Activated naive CD8-positive, alpha-beta T cell treated with anti-CD3 and anti-CD28 coated beads, Interleukin-2, amount 10 ng/mL, durations not matched to agents 7 days and 5 days (primary cell): Measurements from ENCODE around the gene GPA33. TPM values are rescaled to one million over a fixed set of nuclear protein-coding genes. Genes with fewer than 3 reads are reported as not detected.

Experiments
- ATAC-seq: fragments of 150-1000 bp; cut with Tn5 transposase; one replicate; pipeline ENCODE4 v1.10.0; 2021; ENCODE audit warnings: low read depth, moderate library complexity
- POLR2A ChIA-PET: fragments of 350-600 bp; sonication (Branson Sonifier 250); formaldehyde crosslinking; loops from one replicate; lab custom pipeline; 2021; ENCODE audit warnings: antibody characterized with exemption; lab: Charles Lee
- DNase-seq: peaks from one replicate; pipeline ENCODE4 v3.0.0; 2021
- H3K27ac Mint-ChIP-seq: one replicate; pipeline ENCODE4 v1.8.0; 2022; ENCODE audit warnings: mild to moderate bottlenecking, mixed read lengths
- H3K27me3 Mint-ChIP-seq: one replicate; pipeline ENCODE4 v1.8.0; 2022; ENCODE audit warnings: mild to moderate bottlenecking, moderate library complexity, mixed read lengths
- H3K36me3 Mint-ChIP-seq: one replicate; pipeline ENCODE4 v1.8.0; 2021; ENCODE audit warnings: mild to moderate bottlenecking, mixed read lengths
- H3K4me1 Mint-ChIP-seq: one replicate; pipeline ENCODE4 v1.8.0; 2021; ENCODE audit warnings: mixed read lengths
- H3K4me3 Mint-ChIP-seq: one replicate; pipeline ENCODE4 v1.8.0; 2022; ENCODE audit warnings: mild to moderate bottlenecking, moderate library complexity, mixed read lengths
- H3K9me3 Mint-ChIP-seq: one replicate; pipeline ENCODE4 v1.8.0; 2021; ENCODE audit warnings: mixed read lengths
- total RNA-seq, 2 experiments: library from RNA; stranded (reverse); gene quantifications; one replicate each; pipeline ENCODE4 v1.2.3, GENCODE V29; 2021

Gene GPA33, protein sequence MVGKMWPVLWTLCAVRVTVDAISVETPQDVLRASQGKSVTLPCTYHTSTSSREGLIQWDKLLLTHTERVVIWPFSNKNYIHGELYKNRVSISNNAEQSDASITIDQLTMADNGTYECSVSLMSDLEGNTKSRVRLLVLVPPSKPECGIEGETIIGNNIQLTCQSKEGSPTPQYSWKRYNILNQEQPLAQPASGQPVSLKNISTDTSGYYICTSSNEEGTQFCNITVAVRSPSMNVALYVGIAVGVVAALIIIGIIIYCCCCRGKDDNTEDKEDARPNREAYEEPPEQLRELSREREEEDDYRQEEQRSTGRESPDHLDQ
- 1 to 10 TPM; 3.0 TPM for total RNA-seq

- peak; percentile 86 for ATAC-seq
- Mint-ChIP-seq H3K4me1 (peaks cover 11% of the 10 kb centered on the region), H3K4me3 (peak within 1 kb of the TSS; percentile 13), H3K27ac (peak within 1 kb of the TSS; percentile 79), H3K9me3 (no peaks in the 10 kb centered on the region), H3K27me3 (peaks cover 2% of the 10 kb centered on the region), H3K36me3 (peaks cover 7% of the 10 kb centered on the region)
- POLR2A ChIA-PET = interaction anchor here (0.6 kb wide), 1 partner anchor 626 kb away, joined by 3 read pairs; no protein-coding TSS in a partner anchor
- DNase-seq = no peak
These were observed at the start of gene GPA33 for GRCh38 chr1:167090314-167090942. GPA33 (minus strand) TSS chr1:167090377; CDS start chr1:167090287, 90 bp downstream.

DNA sequence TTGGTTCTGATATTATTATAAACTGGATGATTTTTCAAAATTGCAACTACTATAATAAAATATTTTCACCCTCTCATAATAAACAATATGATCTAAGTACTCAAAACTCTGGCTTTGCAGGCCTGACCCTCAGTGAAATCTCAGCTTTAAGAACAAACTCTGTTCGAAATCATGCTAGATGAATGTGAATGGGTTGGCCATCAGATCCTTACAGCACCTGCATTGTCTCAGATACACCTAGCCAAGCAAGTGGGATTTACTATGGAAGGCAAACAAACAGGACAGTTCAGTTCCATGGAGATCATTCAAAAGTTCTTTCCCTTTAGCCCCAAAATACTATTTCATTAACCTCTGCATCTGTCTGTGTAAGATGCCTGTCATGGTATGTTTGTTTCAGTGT, 48.5 kb upstream of the GPA33 start:
- DNase-seq (no peak), ATAC-seq (no peak)
- H3K27ac Mint-ChIP-seq = no peak overlapping the region
- H3K4me1 Mint-ChIP-seq = no peaks in the 10 kb centered on the region
- H3K4me3 Mint-ChIP-seq = no peak overlapping the region
- peaks cover 2% of the 10 kb centered on the region for H3K9me3 Mint-ChIP-seq
- H3K27me3 Mint-ChIP-seq = peaks cover 43% of the 10 kb centered on the region
- H3K36me3 Mint-ChIP-seq = no peaks in the 10 kb centered on the region
- POLR2A ChIA-PET = no interaction called here

- H3K4me3 Mint-ChIP-seq = no peak overlapping the region
- no peak for DNase-seq
- H3K36me3 Mint-ChIP-seq = no peaks in the 10 kb centered on the region
- POLR2A ChIA-PET = no interaction called here
- H3K9me3 Mint-ChIP-seq = peaks cover 2% of the 10 kb centered on the region
- H3K27me3 Mint-ChIP-seq = peaks cover 42% of the 10 kb centered on the region
- ATAC-seq = no peak
- no peak overlapping the region for H3K27ac Mint-ChIP-seq
- H3K4me1 Mint-ChIP-seq = no peaks in the 10 kb centered on the region
These were observed 47.8 kb upstream of the GPA33 start for GRCh38 chr1:167137793-167138510.

GRCh38 chr1:167137332-167137781, 47.2 kb upstream of the GPA33 start:
- Mint-ChIP-seq H3K9me3 (peaks cover under 1% of the 10 kb centered on the region), H3K27me3 (peaks cover 42% of the 10 kb centered on the region), H3K27ac (no peak overlapping the region), H3K36me3 (no peaks in the 10 kb centered on the region), H3K4me1 (no peaks in the 10 kb centered on the region), H3K4me3 (no peak overlapping the region)
- ATAC-seq (no peak), DNase-seq (no peak)
- POLR2A ChIA-PET = no interaction called here

DNA sequence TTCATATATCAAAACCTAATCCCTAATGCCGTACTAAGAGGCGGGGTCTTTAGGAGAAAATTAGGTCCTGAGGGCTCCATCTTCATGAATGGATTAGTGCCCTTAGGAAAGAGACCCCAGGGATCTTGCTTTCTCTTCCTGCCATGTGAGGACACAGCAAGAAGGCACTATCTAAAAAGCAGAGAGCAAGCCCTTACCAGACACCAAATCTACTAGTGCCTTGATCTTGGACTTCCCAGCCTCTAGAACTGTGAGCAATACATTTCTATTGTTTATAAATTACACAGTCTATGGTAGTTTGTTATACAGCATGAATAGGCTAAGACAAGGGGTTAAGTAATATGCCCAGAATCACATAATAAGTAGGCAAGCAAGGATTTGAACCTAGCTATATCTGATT, 46.6 kb upstream of the GPA33 start:
- Mint-ChIP-seq H3K36me3 (no peaks in the 10 kb centered on the region), H3K4me3 (no peak overlapping the region), H3K9me3 (no peaks in the 10 kb centered on the region), H3K27ac (no peak overlapping the region), H3K27me3 (peaks cover 40% of the 10 kb centered on the region), H3K4me1 (no peaks in the 10 kb centered on the region)
- no peak for ATAC-seq
- POLR2A ChIA-PET = no interaction called here
- no peak for DNase-seq

DNA sequence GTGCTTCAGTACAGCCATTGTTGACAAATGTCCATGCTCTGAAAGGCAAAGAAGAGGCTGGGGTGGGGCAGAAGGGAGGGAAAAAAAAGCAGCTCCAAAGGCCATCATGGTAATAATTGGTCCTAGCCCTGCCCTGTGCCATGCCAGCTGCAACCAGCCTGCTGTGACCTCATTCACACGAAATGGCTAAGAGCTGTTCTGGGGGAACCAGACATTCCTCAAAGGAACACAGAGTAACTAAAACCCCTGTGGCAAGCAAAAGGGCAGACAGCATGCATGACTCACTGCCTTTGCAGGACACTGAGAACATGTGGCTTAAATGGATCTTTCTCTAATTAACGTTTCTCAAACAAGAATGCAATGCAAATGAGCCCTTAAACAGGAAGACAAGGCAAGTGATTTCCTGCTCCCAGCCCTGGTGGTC, 46.0 kb upstream of the GPA33 start:
- Mint-ChIP-seq H3K27ac (no peak overlapping the region), H3K9me3 (no peaks in the 10 kb centered on the region), H3K4me3 (no peak overlapping the region), H3K27me3 (peaks cover 36% of the 10 kb centered on the region), H3K36me3 (no peaks in the 10 kb centered on the region), H3K4me1 (no peaks in the 10 kb centered on the region)
- POLR2A ChIA-PET = interaction anchor here (0.6 kb wide), 1 partner anchor 11 kb away, joined by 3 read pairs; no protein-coding TSS in a partner anchor
- ATAC-seq (no peak), DNase-seq (no peak)

DNA sequence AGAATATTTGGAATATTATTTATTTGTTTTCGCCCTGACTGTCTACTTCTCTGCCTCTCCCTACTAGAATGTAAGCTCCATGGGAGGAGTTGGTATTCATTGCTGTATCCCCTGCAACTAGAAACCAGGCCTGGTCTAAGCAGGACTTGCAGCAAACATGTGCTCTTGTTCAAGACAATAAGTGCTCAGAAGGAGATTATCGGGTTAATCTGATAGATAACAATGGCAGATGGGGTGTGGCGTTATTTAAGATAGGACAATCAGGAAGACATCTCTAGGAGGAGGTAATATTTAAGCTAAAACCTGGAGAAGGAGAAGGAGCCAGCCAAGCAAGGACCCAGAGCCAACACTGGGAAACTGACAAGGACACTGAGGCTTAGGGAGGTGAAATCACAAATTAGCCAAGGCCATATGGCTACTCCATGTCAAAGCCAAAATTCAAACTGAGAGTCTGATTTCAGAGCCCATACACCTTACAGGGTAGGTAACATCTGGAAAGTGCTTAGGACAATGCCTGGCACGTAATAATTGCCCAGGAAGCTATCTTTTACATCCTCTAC, 45.2 kb upstream of the GPA33 start:
- ATAC-seq (no peak), DNase-seq (no peak)
- Mint-ChIP-seq H3K27ac (no peak overlapping the region), H3K4me3 (no peak overlapping the region), H3K36me3 (no peaks in the 10 kb centered on the region), H3K9me3 (no peaks in the 10 kb centered on the region), H3K4me1 (no peaks in the 10 kb centered on the region), H3K27me3 (peaks cover 44% of the 10 kb centered on the region)
- POLR2A ChIA-PET = no interaction called here

GRCh38 chr1:167132301-167133010, 42.3 kb upstream of the GPA33 start:
- Mint-ChIP-seq H3K27ac (no peak overlapping the region), H3K36me3 (no peaks in the 10 kb centered on the region), H3K9me3 (no peaks in the 10 kb centered on the region), H3K27me3 (peaks cover 42% of the 10 kb centered on the region), H3K4me1 (no peaks in the 10 kb centered on the region), H3K4me3 (no peak overlapping the region)
- POLR2A ChIA-PET = no interaction called here
- no peak for DNase-seq
- ATAC-seq = no peak

DNA sequence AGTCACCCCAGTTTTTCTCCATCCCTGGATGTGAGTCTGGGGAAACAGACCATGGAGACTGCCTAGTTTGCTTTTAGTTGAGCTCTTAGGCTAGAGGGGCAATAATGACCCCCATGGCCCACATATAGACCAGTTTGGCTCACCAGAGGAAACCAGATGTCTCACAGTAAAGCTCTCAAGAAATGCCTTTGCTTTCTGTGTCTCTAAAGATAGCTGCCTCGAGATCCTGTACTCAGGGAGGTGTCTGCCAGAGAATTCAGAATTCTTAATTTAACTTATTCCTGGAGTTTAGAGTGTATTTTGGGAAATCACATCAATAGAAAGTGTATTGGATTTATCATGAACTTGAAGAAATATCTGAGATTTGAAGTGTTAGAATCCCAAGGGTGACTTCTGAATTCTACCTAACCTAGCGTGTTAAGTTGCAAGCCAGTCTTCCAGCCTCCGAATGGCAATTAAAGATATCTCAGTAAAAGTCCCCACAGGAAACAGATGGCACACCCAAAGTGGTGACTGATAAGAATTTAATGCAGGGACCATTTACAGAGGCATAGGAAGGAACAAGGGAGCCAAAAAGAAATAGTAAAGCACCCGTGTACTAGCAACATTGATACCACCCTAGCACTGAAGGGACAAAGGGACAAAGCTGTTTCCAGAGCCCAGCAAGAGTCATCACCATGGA, 40.8 kb upstream of the GPA33 start:
- Mint-ChIP-seq H3K4me1 (no peaks in the 10 kb centered on the region), H3K27me3 (peaks cover 37% of the 10 kb centered on the region), H3K27ac (no peak overlapping the region), H3K4me3 (no peak overlapping the region), H3K9me3 (no peaks in the 10 kb centered on the region), H3K36me3 (no peaks in the 10 kb centered on the region)
- ATAC-seq = no peak
- POLR2A ChIA-PET = no interaction called here
- DNase-seq = no peak

- Mint-ChIP-seq H3K4me1 (no peaks in the 10 kb centered on the region), H3K27ac (no peak overlapping the region), H3K27me3 (peaks cover 20% of the 10 kb centered on the region), H3K9me3 (no peaks in the 10 kb centered on the region), H3K36me3 (no peaks in the 10 kb centered on the region), H3K4me3 (no peak overlapping the region)
- DNase-seq = no peak
- no peak for ATAC-seq
- POLR2A ChIA-PET = no interaction called here
These were observed 38.4 kb upstream of the GPA33 start for GRCh38 chr1:167128261-167129227.

- no peak overlapping the region for H3K4me3 Mint-ChIP-seq
- DNase-seq (no peak), ATAC-seq (no peak)
- no peaks in the 10 kb centered on the region for H3K4me1 Mint-ChIP-seq
- no peaks in the 10 kb centered on the region for H3K36me3 Mint-ChIP-seq
- H3K9me3 Mint-ChIP-seq = no peaks in the 10 kb centered on the region
- H3K27ac Mint-ChIP-seq = no peak overlapping the region
- POLR2A ChIA-PET = no interaction called here
- peaks cover 23% of the 10 kb centered on the region for H3K27me3 Mint-ChIP-seq
These were observed 37.5 kb upstream of the GPA33 start for GRCh38 chr1:167127661-167128060.

DNA sequence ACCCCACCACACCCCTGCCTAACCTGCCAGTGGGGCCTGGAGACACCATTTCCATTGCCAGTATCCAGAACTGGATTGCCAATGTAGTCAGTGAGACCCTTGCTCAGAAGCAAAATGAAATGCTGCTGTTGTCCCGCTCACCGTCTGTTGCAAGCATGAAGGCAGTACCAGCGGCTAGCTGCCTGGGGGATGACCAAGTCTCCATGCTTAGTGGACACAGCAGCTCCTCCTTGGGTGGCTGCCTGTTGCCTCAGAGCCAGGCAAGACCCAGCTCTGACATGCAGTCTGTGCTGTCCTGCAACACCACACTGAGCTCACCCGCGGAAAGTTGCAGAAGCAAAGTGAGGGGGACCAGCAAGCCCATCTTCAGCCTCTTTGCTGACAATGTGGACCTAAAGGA, 37.1 kb upstream of the GPA33 start:
- ATAC-seq (no peak), DNase-seq (no peak)
- peaks cover 24% of the 10 kb centered on the region for H3K27me3 Mint-ChIP-seq
- H3K4me3 Mint-ChIP-seq = no peak overlapping the region
- no peaks in the 10 kb centered on the region for H3K9me3 Mint-ChIP-seq
- H3K4me1 Mint-ChIP-seq = no peaks in the 10 kb centered on the region
- POLR2A ChIA-PET = no interaction called here
- no peak overlapping the region for H3K27ac Mint-ChIP-seq
- no peaks in the 10 kb centered on the region for H3K36me3 Mint-ChIP-seq
